Erythroblast (primary cell): ENCODE measurements around the gene MMS19.
"Not testable (repeated sequence)": the region's sequence is repeated elsewhere in the genome, so short reads cannot be mapped to it uniquely, and the experiment has no call there.

Experiments
- GATA1 ChIP-seq: IDR thresholded peaks from 2 replicates; pipeline ENCODE4 v1.6.1; 2011; ENCODE audit warnings: low read depth, mild to moderate bottlenecking, control low read depth, low read length, moderate library complexity
- POLR2A ChIP-seq: IDR thresholded peaks from 2 replicates; pipeline ENCODE4 v1.6.1; 2011; ENCODE audit warnings: mild to moderate bottlenecking, low read length

DNA sequence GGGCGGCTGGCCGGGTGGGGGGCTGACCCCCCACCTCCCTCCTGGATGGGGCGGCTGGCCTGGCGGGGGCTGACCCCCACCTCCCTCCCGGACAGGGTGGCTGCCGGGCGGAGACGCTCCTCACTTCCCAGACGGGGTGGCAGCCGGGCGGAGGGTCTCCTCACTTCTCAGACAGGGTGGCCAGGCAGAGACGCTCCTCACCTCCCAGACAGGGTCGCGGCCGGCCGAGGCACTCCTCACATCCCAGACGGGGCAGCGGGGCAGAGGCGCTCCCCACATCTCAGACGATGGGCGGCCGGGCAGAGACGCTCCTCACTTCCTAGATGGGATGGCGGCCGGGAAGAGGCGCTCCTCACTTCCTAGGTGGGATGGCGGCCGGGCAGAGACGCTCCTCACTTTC, 30.7 kb upstream of the MMS19 start:
- TF ChIP-seq POLR2A, GATA1: not testable (repeated sequence)
